Thyroid gland (tissue), 4 donors: ENCODE results near the gene ASAP2. TPM values are rescaled to one million over a fixed set of nuclear protein-coding genes. Genes with fewer than 3 reads are reported as not detected.

Source experiments
- DNase-seq, 2 donors: peaks; one replicate each; pipeline ENCODE4 v3.0.0-alpha.2; 2019
- H3K27ac ChIP-seq, 3 donors: fragments of 200-600 bp; sonication (generic); 1 replicate in 2 of 3; 2 replicates in 1 of 3; pipeline ENCODE4 v1.5.1; 2016 to 2019; ENCODE audit warnings: mild to moderate bottlenecking in 1 of 3, moderate library complexity in 1 of 3
- H3K27me3 ChIP-seq: fragments of 200-600 bp; sonication (generic); one replicate; pipeline ENCODE4 v1.5.1; 2019
- H3K36me3 ChIP-seq, 2 donors: fragments of 200-600 bp; sonication (generic); one replicate each; pipeline ENCODE4 v1.5.1; 2016 to 2019
- H3K4me1 ChIP-seq, 2 donors: fragments of 200-600 bp; sonication (generic); one replicate each; pipeline ENCODE4 v1.5.1; 2017 to 2019
- H3K4me3 ChIP-seq, 3 donors: fragments of 200-600 bp; sonication (generic); replicated peaks in 1 of 3; 1 replicate in 2 of 3; 2 replicates in 1 of 3; pipeline ENCODE4 v1.5.1; 2016; ENCODE audit warnings: mild to moderate bottlenecking in 1 of 3
- H3K9me3 ChIP-seq: fragments of 200-600 bp; sonication (generic); one replicate; pipeline ENCODE4 v1.5.1; 2017
- POLR2A ChIP-seq, 2 donors: fragments of 450-650 bp; IDR thresholded peaks; one replicate each; pipeline ENCODE4 v1.6.1; 2017; ENCODE audit warnings: antibody characterized with exemption in 2 of 2, mild to moderate bottlenecking in 2 of 2, moderate library complexity in 1 of 2
- WGBS, 2 donors: methylation state at CpG; one replicate each; pipeline ENCODE4 v1.1.5; 2017; 5-methylcytosine and 5-hydroxymethylcytosine counted together
- intact Hi-C: fragments of 100-400 bp; cut with DNase I; formaldehyde crosslinking; loops from one replicate; pipeline ENCODE4 v1.15.1; 2023
- total RNA-seq, 4 donors: library from RNA; depleted of rRNA; stranded (reverse); fragments of >200 nt; gene quantifications; one replicate each; pipeline ENCODE4 v1.2.3, GENCODE V29; 2016
- TF ChIP-seq, protein P1 (sequence below), 6 experiments: fragments of 200-600 bp in 3 of 6; fragments of 450-650 bp in 3 of 6; sonication (generic) in 3 of 6; IDR thresholded peaks; one replicate each; pipeline ENCODE4 v1.5.1; 2016 to 2019; ENCODE audit warnings: antibody characterized with exemption in 6 of 6, mild to moderate bottlenecking in 2 of 6, inconsistent platforms in 1 of 6, moderate library complexity in 1 of 6

The ASAP2 gene
- total RNA-seq, 4 donors from 2014 or later = 40.3 to 55.3 (median 47.3) TPM

GRCh38 chr2:9398881-9399780 lies 192.5 kb downstream of the ASAP2 start:
- peaks cover 7 to 16% of the 10 kb centered on the region in 2 donors for H3K4me1 ChIP-seq
- TF ChIP-seq POLR2A (IDR thresholded peaks at IDR 0.05) = no peak
- TF ChIP-seq, protein P1, sequence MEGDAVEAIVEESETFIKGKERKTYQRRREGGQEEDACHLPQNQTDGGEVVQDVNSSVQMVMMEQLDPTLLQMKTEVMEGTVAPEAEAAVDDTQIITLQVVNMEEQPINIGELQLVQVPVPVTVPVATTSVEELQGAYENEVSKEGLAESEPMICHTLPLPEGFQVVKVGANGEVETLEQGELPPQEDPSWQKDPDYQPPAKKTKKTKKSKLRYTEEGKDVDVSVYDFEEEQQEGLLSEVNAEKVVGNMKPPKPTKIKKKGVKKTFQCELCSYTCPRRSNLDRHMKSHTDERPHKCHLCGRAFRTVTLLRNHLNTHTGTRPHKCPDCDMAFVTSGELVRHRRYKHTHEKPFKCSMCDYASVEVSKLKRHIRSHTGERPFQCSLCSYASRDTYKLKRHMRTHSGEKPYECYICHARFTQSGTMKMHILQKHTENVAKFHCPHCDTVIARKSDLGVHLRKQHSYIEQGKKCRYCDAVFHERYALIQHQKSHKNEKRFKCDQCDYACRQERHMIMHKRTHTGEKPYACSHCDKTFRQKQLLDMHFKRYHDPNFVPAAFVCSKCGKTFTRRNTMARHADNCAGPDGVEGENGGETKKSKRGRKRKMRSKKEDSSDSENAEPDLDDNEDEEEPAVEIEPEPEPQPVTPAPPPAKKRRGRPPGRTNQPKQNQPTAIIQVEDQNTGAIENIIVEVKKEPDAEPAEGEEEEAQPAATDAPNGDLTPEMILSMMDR (IDR thresholded peaks at IDR 0.05) = no peak
- no peaks in the 10 kb centered on the region for H3K9me3 ChIP-seq
- peaks cover 12 to 19% of the 10 kb centered on the region in 2 donors for H3K36me3 ChIP-seq
- 84 to 89% methylated on average over 15 to 19 of the region's 20 CpGs for WGBS, 2 donors
- intact Hi-C loops = no loop called here
- no peak for DNase-seq
- H3K4me3 ChIP-seq = no peak overlapping the region
- peak overlapping the region; percentile 10 to 58 (median 57) for H3K27ac ChIP-seq
- H3K27me3 ChIP-seq = no peaks in the 10 kb centered on the region

- no peak overlapping the region for H3K4me3 ChIP-seq
- no peaks in the 10 kb centered on the region for H3K9me3 ChIP-seq
- H3K36me3 ChIP-seq = peaks cover 6 to 13% of the 10 kb centered on the region in 2 donors
- peaks cover 16 to 25% of the 10 kb centered on the region in 2 donors for H3K4me1 ChIP-seq
- intact Hi-C loops = no loop called here
- WGBS, 2 donors = 91 to 93% methylated on average over 11 of the region's 12 CpGs
- no peak for TF ChIP-seq POLR2A (IDR thresholded peaks at IDR 0.05)
- TF ChIP-seq, protein P1 (IDR thresholded peaks at IDR 0.05) = no peak
- no peaks in the 10 kb centered on the region for H3K27me3 ChIP-seq
- DNase-seq = no peak
- no peak overlapping the region for H3K27ac ChIP-seq
Measured at GRCh38 chr2:9400268-9401058, 193.9 kb downstream of the ASAP2 start.

DNA sequence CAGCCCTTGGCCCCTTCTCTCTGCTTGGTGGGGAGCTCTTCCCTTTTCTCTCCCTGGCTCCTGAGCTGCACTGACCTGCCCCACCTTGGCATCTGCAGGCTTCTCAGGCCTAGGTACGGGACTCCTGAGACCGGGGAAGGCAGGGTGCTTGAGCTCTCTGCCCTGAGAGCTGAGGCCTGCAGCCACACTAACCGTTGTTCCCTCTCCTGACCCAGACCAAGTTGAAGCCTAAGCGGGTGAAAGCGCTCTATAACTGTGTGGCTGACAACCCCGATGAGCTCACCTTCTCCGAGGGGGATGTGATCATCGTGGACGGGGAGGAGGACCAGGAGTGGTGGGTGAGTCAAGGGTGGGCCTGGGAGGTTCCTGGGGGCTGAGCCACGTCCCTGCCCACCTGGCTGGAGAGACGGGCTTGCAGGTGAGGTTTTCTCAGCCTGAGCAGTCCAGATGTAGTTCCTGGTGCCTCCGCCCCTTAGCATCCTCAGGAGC lies 194.5 kb downstream of the ASAP2 start:
- no peak for DNase-seq
- WGBS, 2 donors = 89 to 94% methylated on average over 10 to 12 of the region's 12 CpGs
- intact Hi-C loops = no loop called here

DNA sequence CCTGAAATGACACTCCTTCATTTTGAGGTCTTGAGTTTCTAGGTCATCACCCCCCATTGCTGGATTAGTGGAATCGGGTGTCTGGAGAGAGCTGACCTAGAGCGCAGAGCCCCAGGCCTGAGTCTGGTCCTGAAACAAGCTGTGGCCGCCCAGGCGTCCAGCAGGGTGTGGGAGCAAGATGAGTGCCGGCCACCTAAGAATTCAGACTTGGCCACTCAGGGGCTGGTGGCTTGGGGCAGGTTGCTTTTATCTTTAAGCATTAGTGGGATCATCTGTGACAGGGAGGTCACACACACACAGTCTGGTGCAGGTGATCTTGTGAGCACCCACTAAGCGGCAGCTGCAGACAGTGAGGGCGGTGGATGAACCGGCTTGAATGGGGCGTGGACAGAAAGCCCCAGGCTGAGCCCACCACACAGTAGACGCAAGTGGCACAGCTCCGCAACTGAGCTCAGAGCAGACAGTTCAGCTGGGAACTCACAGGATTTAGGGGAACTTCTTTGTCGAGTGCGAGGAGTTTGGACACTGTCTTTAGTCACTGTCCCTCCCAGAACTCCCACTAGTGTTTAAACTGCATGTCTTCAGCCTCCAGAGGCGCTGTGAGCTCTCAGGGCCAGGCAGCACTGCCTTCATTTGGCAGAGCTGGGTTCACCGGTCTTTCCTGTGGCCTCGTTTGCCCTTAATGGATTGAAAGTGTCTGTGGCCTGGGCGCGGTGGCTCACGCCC lies 195.2 kb downstream of the ASAP2 start:
- Histone ChIP-seq H3K27ac (peak overlapping the region in 1 of 3 donors; percentile 22), H3K4me1 (peaks cover 16 to 25% of the 10 kb centered on the region in 2 donors), H3K9me3 (no peaks in the 10 kb centered on the region), H3K36me3 (peaks cover 6 to 13% of the 10 kb centered on the region in 2 donors), H3K4me3 (no peak overlapping the region), H3K27me3 (no peaks in the 10 kb centered on the region)
- DNase-seq = no peak
- intact Hi-C loops = no loop called here
- no peak for TF ChIP-seq POLR2A (IDR thresholded peaks at IDR 0.05)
- TF ChIP-seq, protein P1 (IDR thresholded peaks at IDR 0.05) = no peak
- 95 to 97% methylated on average over 19 of the region's 19 CpGs for WGBS, 2 donors

More for the DNA sequence above, 194.5 kb downstream of the ASAP2 start:
- no peak overlapping the region for H3K4me3 ChIP-seq
- H3K27ac ChIP-seq = no peak overlapping the region
- TF ChIP-seq, protein P1 (IDR thresholded peaks at IDR 0.05) = no peak
- H3K9me3 ChIP-seq = no peaks in the 10 kb centered on the region
- no peaks in the 10 kb centered on the region for H3K27me3 ChIP-seq
- H3K4me1 ChIP-seq = peaks cover 16 to 25% of the 10 kb centered on the region in 2 donors
- peaks cover 6 to 13% of the 10 kb centered on the region in 2 donors for H3K36me3 ChIP-seq
